HG02678 (cell line): ENCODE measurements around the gene OR52A1.
"Not testable (repeated sequence)": the region's sequence is repeated elsewhere in the genome, so short reads cannot be mapped to it uniquely, and the experiment has no call there.

Experiments
- ATAC-seq: cut with Tn5 transposase; IDR thresholded peaks from one replicate; pipeline ENCODE4 v1.9.1; 2021; ENCODE audit warnings: mild to moderate bottlenecking, moderate library complexity; ENCODE audit not compliant: unreplicated experiment

Gene OR52A1

DNA sequence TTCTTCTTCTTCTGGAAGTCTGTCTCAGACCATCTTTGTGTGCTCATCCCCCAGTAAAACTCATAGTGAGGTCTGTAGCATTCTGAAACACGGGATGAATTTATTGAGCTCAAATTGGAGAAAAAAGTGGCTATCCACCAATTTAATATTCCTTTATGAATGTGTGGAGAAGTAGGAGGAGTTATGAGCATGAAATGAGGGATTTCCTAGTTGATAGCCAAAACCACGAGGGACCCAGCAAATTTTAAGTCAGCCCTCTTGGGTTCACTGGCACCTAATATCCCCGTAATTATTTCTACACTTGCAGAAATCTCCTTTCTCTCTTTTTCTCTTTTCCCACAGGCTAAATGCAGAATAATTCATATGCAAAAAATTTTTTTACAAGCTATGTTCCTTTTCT, at the start of gene OR52A1:
OR52A1 (minus strand) TSS at position 101 of the 400 bp plus-strand sequence. CDS start 2,388 bp downstream, outside the sequence.
- ATAC-seq, result no peak

DNA sequence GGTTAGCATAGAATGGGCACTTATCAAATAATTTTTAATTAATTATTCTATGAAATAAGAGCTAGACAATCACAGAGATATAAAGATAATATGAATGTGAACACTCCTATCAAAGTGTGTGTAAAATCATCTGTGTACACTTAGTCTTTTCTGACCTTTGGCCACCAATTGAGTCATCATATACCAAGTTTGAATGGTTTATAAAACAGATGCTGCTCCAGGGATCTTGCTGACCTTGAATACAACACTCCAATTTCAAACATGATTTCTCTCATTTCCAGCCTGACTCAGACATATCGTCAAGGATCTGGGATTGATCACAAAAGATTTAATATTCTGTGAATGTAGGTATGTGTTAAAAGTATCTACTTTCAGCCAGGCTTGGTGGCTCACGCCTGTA, 48.8 kb upstream of the OR52A1 start:
- no peak for ATAC-seq

DNA sequence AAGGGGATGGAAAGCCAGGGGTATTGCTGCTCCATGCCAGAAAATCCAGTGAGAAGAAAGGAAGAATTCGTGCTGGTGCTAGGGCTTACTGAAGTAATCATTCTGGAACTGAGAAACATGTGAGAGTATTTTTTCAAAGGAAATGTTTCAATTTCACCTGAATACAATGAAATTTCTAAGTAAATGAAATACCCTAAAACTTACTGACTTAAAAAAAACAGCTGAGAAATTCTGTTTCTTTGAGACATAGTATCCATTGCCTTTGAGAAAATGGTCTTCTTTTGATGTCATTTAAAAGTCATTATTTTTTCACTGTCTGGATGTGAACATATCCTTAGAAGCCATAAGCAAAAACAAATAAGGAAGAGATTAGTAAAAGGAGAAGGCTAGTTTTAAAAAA, 46.0 kb upstream of the OR52A1 start, which contains the start of gene OR51V1:
OR51V1 (minus strand) TSS at position 101 of the 400 bp plus-strand sequence; CDS start at position 101, 0 bp downstream.
- ATAC-seq, result no peak

DNA sequence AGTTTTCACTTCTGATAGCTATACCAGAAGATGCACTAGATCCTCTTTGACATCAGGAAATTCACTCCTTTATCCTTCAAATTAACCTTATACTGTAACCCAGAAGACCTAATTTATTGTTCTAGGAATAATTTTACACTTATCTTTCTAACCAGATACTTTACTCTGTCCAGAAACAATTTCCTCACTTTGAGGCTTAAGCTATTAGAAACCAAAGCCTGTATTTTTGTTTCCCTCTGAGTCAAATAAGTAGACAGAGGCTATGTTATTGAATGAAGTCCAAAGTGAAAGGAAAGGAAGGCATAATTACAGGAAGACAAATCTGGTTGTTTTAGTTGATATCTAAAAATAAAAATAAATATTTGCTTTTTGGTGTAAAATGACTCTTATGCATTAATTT, 43.7 kb upstream of the OR52A1 start:
- no peak for ATAC-seq

DNA sequence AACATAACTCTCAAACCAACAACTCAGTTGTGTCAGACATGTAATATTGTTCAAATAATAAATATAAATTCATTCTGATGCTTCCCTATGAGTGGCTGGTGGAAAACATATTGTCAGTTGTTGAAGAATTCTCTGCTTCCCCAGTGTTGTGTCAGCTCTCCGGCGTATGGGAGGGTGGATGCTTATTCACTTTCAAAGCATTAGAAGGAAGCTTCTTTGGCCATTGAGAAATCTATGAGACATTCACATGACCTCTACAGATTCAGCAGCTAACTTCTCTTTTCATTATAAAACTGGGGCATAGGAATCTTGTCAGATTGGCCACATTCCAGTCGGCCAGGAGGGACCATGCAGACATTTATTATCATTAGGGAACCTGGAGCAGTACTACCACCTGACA, 43.0 kb upstream of the OR52A1 start:
- no peak for ATAC-seq

DNA sequence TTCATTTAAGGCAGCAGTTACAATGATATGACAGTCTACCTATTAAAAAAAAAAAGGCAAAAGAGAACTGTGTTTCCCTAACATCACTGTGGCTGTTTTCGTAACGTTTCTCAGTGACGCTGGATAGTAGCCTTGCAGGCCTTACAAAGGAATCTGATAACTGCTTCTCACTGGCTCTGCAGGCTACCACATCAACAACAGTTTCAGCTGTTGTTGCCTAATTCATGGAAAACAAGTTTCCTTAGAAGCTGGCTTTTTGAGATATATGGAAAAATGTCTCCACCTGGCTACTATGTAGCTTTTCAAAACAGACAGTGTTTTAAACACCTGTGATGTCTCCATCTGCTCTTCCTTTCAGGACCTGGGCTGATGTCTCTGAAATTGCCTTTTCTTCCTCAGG, 42.2 kb upstream of the OR52A1 start:
- ATAC-seq, result no peak

DNA sequence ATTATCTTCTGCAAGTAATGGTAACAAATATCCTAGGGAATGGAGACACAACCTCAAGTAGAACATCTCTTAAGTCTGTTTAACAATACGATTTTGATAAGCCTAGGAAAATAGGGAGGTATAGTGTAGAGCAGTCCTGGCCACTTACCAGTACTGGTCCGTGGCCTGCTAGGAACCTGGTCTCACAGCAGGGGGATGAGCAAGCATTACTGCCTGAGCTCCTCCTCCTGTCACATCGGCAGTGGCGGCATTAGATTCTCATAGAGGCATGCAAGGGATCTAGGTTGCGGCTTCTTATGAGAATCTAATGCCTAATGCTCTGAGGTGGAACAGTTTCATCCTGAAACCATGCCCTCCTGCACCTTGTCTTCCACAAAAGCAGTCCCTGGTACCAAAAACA, 41.5 kb upstream of the OR52A1 start:
- no peak for ATAC-seq

DNA sequence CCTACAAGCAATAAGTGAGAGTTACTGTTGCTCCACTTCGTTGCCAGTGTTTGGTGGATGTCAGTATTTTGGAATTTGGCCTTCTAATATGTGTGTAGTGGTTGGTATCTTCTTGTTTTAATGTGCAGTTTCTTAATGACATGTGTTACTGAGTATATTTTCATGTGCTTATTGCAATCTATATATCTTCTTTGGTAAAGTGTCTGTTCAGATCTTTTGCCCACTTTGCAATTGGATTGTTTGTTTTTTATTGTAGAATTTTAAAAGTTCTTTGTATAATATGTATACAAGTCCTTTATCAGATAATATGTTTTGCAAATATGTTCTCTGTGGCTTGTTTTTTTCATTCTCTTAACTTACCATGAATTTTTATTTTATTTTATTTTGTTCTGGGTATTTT, 38.2 kb upstream of the OR52A1 start:
- ATAC-seq, result no peak

DNA sequence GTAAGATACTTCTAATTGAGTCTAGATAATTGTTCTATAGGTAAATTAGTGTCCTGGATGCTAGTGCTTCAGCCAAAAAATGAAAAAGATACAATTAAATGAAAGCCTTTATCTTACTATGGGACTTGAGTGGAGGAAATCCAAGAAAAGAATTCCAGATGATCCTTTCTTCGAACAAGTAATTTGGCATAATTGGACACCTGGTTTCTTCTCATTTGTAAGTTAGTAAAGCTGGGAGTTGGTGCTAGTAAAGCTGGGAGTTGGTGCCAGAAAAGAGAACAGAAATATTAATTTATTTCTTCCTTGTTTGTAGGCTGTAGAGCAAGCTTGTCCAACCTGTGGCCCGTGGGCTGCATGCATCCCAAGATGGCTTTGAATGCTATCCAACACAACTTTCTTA, 33.6 kb upstream of the OR52A1 start:
- ATAC-seq, result no peak

DNA sequence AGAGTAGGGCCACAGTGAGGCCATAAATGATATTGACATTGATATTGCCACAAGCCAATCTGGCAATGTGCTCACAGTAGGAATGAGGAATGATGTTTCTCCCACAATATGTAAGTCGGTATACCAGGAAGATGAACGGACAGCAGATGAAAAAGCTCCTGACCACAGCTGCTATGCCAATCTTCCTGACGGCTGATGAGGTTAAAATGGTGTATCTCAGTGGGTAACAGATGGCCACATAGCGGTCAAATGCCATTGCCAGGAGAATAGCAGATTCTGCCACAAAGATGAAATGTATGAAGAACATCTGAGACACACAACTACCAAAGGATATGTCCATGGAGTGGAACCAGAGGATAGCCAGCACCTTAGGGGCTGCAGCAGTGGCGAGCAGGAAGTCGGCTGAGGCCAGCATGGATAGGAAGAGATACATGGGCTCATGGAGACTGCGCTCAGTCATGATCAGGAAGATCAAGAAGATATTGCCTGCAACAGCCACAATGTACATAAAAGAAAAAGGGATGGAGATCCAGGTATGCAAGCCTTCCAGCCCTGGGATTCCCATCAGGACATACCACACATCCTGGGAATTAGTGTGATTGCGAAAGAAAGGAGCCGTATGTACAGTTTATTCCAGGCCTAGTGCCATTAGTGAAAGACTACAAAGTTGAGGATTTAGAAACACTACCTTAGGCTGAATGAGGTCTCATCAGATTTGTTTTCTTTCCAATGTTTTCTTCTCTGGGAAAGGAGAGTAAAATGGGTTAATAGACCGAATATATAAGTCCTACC, 23.7 kb upstream of the OR52A1 start:
- ATAC-seq, result no peak

DNA sequence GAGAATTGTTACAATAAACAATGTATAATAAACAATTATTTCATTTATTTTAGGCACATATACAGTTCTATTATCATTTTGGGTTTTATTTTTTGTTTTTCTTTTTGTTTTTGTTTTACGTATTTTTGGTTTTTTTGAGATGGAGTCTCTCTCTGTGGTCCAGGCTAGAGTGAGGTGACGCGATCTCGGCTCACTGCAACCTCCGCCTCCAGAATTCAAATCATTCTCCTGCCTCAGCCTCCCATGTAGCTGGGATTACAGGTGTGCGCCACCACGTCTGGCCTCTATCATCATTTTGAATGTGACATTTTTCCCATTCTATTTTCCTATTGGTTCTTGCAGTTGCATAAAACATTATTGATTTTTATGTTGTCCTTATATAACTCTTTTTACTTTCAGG, 20.4 kb upstream of the OR52A1 start:
- no peak for ATAC-seq

DNA sequence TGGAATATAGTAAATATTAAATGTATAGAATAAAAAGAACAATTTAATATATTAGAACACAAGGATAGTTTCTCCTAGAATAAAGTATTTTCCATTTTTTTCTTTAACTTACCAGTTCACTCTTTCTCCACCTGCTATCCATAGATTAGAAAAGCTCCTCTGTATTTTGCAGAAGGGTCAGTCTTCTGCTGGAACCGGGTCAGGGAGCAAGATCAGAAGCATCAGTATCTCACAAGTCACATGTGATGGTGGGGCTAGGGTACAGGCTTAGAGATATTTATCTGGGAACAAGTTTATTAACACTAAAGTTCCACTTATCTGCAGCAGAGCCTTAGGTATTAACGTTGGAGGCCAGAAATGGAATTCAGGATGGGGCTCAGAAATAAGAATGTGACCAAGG, 17.3 kb upstream of the OR52A1 start:
- no peak for ATAC-seq

DNA sequence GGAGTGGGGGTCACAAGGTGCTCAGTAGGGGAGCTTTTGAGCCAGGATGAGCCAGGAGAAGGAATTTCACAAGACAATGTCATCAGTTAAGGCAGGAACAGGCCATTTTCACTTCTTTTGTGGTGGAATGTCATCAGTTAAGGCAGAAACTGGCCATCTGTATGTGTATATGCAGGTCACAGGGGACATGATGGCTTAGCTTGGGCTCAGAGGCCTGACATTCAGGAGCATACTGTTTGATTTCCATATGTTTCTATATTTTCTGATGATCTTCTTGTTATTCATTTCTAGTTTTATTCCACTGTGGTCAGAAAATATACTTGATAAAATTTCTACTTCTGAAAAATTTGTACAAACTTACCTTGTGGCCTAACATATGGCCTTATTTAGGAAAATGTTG, 11.3 kb upstream of the OR52A1 start:
- ATAC-seq, result not testable (repeated sequence)

DNA sequence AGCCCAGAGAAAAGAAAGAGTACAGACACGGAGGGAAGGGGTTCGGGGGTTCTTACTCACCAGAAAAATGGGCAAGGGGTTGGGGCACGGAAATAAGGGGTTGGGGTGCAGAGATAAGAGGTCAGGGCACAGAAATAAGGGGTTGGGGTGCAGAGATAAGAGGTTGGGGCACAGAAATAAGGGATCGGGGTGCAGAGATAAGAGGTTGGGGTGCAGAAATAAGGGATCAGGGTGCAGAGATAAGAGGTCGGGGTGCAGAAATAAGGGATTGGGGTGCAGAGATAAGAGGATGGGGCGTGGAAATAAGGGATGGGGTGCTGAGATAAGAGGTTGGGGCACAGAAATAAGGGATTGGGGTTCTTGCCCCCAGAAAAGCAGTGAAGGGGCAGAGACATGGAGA, 10.2 kb upstream of the OR52A1 start:
- not testable (repeated sequence) for ATAC-seq

DNA sequence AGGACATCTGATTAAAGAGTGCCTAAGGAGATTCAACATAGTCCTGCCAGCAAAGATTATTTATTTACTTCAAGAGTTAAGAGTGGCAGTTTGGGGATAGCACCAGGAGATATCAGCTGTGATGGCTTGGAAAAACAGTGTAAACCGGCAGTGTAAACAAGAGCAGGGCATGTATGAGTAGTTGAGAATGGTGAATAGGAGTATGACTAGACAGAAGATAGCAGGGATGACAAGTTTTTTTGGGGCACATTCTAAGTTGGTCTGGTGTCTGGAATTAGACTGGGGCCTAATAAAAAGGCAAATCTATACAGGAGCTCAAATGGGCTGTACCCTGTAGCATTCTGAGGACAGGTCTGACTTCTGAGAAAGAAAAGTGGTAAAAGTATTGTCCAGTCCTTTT, 6.5 kb upstream of the OR52A1 start:
- not testable (repeated sequence) for ATAC-seq

DNA sequence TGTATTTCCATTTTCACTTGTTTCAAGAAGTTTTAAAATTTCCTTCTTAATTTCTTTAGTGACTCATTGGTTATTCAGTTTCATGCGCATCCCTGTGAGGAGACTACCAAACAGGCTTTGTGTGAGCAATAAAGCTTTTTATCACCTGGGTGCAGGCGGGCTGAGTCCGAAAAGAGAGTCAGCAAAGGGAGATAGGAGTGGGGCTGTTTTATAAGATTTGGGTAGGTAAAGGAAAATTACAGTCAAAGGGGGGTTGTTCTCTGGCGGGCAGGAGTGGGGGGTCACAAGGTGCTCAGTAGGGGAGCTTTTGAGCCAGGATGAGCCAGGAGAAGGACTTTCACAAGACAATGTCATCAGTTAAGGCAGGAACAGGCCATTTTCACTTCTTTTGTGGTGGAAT, 5.7 kb upstream of the OR52A1 start:
- ATAC-seq, result not testable (repeated sequence)

DNA sequence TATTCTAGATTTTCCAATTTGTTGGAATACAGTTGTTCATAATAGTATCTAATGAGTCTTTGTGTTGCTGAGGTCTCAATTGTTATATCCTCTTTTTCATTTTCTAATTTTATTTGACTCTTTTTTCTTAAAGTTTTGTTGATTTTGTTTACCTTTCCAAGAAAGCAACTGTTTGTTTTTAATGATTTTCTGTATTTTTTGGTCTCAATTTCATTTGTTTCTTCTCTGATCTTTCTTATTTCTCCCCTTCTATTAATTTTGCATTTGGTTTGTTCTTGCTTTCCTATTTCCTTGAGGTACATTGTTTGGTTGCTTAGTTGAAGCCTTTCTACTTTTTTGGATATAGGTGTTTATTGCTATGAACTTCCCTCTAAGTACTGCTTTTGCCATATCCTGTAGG, 5.2 kb upstream of the OR52A1 start:
- no peak for ATAC-seq

DNA sequence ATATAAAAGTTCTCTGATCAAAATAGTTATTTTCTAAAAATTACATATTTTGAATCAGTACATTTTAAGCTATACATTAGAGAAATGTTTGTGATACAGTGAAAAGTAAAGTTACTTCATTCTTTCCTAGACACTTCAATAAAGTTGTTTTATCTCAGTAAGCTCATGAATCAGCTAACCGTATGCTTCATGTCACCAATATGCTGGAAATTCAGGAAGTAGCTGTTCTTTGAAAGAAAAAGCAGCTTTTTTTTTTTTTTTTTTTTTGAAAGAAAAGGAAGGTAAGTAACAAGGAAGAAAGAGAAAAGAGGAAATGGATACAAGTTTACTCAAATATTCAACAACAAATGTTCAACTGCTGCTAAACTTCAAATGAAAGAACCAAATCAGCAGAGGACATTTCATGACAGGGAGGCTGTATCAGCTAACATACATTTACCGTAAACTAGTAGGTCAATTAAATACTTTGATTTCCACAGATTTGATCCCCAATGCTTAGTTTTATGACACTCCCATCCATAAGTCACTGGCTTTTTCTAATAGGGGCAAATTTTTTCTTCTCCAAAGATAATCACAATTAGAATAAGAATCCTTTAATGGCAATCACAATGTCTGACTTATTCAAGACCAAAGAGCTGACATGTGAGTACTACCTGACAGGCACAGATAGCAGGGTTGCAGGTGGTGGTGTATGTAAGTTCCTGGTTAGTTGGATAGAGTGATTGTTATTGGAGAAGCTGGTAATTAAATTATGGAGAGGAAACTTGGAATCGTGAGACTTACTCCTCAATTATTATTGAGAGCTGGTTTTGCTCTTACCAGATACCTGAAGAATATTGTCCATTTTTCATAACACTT, 754 bp downstream of the OR52A1 start:
- no peak for ATAC-seq

DNA sequence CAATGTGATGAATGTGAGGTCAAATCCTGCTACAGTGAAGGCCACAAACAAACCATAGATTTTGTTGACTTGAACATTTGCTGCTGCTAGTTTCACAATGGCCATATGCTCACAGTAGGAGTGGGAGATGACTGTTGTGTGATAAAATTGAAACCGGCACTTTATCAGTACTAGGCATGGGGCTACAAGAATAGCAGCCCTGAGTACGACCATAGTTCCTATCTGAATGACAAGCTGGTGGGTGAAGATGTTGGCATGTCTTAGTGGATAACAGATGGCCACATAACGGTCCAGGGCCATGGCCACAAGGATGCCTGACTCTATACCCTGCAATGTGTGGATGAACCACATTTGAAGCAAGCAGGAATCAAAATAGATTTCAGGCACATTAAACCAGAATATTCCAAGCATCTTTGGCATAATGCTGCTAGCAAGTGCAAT, 2.8 kb downstream of the OR52A1 start:
- no peak for ATAC-seq

DNA sequence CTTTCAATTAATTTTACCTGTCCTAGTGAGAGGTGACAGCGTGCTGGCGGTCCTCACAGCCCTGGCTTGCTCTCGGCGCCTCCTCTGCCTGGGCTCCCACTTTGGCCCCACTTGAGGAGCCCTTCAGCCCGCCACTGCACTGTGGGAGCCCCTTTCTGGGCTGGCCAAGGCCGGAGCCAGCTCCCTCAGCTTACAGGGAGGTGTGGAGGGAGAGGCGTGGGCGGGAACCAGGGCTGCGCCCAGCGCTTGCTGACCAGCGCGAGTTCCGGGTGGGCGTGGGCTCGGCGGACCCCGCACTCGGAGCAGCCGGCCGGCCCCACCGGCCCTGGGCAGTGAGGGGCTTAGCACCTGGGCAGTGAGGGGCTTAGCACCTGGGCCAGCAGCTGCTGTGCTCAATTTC, 10.4 kb downstream of the OR52A1 start:
- ATAC-seq, result not testable (repeated sequence)

DNA sequence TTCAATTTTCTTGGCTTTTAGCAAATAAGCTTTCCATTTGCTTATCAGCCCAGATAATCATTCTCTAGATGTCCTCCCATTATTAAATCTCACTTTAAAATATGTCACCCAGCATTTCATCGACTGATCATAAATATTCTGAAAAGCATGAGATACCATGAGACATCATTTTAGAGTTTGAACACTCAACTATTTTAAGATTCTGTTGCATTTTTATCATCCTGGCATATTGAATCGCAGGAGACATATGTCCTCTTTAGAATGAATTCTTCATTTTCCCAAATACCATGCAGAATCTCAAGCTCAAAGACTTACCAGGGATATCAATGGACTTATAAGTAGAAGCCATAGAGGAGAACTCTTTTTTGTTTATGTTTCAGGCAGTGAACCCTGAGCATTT, 16.6 kb downstream of the OR52A1 start, which contains the start of gene OR52A5:
OR52A5 (minus strand) TSS at position 361 of the 400 bp plus-strand sequence. CDS start 5,714 bp downstream, outside the sequence.
- no peak for ATAC-seq

DNA sequence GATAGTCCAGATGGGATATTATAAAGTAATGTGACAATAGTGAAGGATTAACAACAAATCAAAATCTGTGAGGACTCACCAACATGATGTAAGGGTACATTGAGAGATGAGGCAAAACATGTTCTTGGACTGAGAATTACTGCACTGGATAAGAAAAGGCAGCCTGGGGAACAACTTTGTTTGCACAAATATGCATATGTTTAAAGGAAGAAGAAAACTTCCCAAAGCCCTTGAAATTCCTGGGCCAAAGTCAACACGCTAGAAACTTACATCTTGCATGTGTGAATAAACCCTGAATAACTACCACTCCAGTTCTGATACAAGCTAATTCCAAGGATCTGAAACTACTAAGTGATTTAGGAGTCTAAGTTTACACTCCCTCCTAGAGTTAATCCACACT, 17.5 kb downstream of the OR52A1 start:
- ATAC-seq, result no peak
